ENCODE results near the gene AHRR.

AHRR gene

GRCh38 chr5:347712-348284, 26.3 kb downstream of the AHRR start:
- DNase-seq, result peak; percentile 52

GRCh38 chr5:348726-349125, 27.2 kb downstream of the AHRR start:
- peak; percentile 33 for DNase-seq

- DNase-seq, result peak; percentile 55
Measured at GRCh38 chr5:350355-350754, 28.8 kb downstream of the AHRR start.

DNA sequence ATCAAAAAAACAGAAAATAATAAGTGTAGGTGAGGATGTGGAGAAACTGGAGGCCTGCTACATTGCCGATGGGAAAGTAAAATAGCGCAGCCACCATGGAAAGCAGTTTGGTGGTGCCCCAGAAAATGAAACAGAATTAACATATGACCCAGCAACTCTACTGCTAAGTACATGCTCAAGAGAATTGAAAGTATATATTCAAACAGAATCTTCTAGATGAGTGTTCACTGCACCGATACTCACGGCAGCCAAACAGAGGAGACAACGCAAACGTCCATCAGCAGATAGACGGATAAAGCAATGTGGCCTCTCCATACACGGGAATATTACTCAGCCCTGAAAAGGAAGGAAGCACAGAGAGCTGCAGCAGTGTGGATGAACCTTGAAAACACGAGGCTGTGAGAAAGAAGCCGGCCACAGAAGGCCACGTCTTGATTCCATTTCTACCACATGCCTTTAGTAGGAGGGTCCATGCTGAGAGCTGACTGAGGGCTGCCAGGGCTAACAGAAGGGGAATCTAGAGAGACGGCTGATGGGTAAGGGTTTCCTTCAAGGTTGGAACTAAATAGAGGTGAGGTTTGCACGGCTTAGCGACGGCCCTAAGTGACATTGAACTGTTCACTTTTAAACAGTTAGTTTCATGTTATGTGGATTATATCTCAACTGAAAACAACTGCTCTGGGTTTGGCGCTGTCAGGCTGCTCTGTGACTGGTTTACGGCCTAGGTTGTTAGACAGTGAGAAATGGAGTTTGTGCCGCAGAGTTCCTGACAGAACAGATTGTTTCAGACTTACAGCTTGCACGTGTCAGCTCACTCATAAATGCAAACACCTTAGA, 29.8 kb downstream of the AHRR start:
- DNase-seq, result peak; percentile 56

DNA sequence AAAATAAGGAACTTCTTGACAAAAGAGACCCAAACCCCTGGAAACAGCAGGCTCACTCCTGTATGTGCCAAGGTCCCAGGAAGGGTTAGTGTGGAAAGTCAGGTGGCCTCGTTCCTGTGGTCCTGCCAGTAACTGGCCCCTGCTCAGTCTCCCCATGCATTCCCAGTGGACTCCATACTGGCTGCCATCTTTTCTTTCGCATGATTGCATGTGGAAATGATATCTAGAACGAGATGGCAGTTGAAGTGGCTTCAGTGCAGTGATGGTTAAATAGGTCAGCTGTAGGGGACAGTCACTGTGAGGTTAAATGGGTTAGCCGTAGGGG, 30.4 kb downstream of the AHRR start:
- peak; percentile 51 for DNase-seq

DNA sequence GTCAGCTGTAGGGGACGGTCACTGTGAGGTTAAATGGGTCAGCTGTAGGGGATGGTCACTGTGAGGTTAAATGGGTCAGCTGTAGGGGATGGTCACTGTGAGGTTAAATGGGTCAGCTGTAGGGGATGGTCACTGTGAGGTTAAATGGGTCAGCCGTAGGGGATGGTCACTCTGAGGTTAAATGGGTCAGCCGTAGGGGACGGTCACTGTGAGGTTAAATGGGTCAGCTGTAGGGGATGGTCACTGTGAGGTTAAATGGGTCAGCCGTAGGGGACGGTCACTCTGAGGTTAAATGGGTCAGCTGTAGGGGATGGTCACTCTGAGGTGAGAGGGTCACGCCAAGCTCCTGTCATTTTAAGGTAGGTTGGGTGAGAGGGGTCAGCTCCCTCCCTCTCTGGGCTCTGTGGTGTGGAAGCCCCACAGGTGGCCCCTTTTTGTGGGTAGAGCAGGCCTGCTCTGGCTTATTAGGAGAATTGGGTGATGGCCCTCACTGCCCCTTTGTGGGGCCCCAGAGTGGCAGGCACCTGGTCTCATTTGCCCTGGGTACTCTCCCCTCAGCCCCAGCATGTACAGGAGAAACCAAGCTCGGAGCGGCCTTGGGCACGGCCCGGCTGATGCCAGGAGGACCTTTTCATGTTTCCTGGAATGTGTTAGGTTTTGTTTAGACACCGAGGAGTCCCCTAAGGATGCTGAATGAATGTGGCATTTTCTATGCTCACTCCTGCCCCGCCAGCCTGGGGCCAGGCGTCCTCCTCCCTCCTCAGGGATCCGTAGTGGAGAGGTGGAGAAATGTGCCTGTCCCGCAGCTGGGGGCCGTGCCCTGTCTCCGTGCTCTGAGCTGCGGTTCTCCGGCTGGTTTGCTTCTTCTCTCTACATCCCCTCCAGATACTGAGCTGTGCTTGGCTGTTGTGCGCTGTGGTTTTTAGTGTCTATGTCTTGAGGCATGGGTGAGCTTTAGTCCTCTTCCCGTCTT, 31.4 kb downstream of the AHRR start:
- peak; percentile 54 for DNase-seq

DNA sequence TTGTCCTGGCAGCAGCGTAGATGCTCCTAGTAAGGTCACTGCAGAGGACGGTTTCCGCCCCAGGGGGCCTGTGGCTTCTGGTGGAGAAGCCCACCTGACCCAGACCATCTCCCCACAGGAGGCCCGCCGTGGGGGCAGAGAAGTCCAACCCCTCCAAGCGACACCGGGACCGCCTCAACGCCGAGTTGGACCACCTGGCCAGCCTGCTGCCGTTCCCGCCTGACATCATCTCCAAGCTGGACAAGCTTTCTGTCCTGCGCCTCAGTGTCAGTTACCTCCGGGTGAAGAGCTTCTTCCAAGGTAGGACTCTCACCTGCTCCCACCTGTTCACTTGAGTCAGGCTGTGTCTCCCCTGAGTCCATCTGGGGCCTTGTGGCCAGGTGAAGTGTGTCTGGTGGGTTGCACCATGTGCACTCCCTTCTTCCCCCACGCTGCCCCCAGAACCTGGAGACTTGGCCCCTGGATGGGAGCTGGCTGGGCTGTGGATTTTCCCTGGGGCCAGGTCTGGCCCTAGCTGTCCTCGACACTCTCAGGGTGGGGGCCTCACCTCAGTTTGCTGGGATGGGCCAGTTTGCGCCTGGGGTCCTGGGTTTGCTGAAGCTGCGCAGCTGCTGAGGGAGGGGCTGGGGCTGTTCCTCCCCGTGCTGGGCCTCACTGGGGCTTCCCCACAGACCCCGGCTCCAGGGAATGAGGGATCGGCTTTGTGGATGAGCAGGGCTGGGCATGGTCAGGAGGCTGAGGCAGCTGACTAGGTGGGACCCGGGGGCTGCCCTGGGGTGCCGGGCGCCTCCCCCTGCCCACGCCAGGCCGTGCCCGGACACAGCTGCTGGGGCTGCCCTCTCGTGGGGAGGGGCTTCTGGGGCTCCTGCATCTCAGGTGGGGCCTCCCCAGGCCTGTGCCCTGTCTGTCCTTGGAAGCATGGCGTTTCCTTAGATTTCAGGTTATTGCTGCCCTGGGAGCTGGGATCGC, 32.4 kb downstream of the AHRR start:
- DNase-seq, result peak; percentile 48

GRCh38 chr5:354581-355378, 33.3 kb downstream of the AHRR start:
- DNase-seq, result peak; percentile 48

- peak; percentile 50 for DNase-seq
Measured at GRCh38 chr5:355379-355935, 33.9 kb downstream of the AHRR start.

DNA sequence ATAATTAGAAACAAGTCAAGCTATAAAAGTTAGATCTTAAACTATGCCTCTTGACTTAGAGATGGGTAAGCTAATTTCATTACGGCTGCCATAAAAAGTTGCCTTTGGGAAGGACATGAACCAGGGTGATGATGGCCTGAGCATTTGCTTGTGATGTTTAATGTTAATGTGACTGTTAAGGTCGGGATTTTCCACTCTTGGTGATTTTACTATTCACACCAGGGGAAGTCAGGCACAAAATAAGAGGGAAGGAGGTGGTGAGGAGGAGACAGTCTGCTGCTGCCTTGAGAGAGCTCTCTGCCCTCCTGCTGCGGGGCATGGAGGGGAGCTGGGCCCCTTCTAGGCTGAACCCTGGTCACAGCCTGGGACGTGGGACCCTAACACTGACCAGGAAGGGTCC, 34.4 kb downstream of the AHRR start:
- DNase-seq, result peak; percentile 44

DNA sequence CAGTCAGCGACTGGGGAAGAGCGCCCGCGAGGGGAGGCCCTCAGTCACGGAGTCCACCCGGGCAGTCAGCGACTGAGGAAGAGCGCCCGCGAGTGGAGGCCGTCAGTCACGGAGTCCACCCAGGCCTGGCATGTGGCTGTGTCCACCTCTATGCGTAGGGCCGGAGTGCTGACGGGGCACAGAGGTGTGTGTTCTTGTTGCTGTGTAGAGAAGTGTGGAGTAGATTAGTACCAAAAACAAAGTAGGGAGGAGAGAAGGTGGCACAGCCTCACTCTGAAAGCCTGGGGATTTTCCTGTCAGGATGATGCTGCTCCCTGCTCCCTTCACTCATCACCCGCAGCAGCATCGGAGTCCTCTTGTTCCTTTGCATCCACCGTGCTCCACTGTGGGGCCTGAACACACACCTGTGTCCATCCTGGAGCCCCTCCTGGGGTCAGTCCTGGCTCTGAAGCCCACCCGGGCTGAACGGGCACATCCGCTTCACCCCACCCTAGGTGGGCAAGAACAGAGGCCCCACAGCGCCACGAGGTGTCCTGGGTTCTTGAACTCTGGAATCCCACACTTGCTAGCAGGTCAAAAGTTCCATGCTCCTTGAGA, 37.9 kb downstream of the AHRR start:
- DNase-seq, result peak; percentile 53

- peak; percentile 46 for DNase-seq
Measured at GRCh38 chr5:360257-361027, 38.9 kb downstream of the AHRR start.

GRCh38 chr5:362189-362588, 40.7 kb downstream of the AHRR start:
- DNase-seq, result peak; percentile 40

DNA sequence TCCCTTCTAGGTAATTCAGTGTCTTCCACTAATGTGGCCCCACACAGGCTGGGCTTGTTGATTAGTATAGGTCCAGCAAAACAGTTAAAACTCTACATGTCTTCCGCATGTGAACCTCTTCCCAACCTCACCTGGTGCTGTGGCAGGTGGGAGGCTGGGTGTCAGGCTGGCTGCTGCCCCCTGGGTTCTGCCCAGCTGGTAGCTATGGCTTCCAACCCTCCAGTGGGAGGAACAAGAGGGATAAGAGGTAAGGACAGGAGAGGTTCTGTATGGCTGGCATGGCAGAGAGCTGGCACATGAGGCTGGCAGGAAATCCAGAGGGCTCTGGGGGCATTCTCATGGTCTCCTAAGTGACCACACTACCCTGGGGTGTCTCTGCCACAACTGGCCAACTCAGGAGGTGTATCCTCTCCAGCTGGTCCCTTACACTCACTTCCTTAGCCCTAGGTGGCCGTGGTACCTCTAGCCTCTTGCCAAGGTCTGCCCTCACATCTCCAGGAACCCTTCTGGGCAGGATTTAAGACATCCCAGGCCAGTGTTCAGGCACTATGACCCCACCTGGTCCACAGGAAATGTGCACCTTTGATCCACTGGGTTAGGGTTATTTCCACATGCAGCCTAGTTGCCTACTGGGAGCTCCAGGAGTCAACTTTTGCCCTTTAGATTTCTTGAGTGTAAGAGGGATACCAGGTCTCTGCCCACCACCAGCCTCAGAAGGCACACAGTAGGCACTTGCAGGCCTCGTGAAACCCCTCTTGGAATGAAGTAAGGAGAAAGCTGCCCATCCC, 41.7 kb downstream of the AHRR start:
- peak; percentile 50 for DNase-seq

DNA sequence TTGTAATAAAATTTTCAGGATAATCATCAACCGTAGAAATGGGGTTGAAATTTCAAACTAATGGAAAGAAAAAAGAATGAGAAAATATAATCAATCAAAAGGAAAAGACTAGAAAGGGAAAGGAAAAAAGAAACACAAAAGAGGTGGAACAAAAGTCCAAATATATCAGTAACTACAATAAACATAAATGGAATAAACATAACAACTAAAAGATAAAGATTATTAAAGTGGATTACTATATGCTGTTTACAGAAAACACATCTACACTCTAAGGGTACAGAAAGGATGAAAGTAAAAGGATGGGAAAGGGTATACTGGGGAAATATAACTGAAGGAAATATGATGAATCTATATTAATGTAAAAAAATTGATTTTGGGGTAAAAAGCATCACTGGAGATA, 43.0 kb downstream of the AHRR start:
- no peak for DNase-seq

DNA sequence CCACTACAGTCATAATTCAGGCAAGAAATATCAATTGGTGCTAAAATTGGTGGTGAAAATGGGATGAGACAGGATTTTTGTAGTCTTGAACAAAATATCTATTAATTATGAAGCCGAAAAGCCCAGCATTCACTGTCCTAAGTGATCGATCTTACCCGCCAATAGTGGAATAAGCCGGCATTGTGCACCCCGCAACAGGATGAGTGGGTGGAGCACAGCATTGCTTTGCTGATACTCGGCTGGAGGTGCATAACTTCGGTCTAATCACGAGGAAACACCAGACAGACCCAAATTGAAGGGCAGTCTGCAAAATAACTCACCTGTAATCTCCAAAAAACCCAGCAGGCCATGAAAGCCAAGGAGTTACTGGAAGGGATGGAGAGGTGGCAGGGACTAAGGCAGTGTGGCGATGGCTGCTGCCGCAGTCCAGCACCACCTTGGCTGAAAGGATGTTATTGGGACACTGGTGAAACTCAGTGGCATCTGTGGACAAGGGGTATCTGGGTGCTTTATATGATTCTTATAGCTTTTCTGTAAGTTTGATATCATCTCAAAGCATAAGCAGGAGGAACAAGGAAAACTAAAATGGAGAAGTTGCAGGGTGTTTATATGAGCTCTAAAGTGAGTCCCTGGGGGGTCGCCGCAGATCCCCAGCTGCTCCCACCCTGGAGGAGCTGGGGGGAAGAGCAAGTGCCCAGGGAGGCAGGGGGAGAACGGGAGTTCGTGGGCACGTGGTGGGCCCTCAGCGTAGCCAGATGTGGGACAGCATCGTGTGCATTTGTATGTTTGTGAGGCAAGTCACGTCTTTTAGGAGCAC, 45.2 kb downstream of the AHRR start:
- peak; percentile 46 for DNase-seq

- peak; percentile 55 for DNase-seq
Measured at GRCh38 chr5:367358-368130, 46.0 kb downstream of the AHRR start.

Measured in activated CD8-positive, alpha-beta memory T cell treated with anti-CD3 and anti-CD28 coated beads for 24 hours (primary cell).